AG04450 (cell line): ENCODE results near the gene OS9. TPM values are rescaled to one million over a fixed set of nuclear protein-coding genes. Genes with fewer than 3 reads are reported as not detected.

Experiments
- CTCF ChIA-PET: fragments of 300-600, 350-600 bp; formaldehyde crosslinking; extraction: SDS; loops from one replicate; lab custom pipeline; 2022; ENCODE audit warnings: antibody characterized with exemption, inconsistent platforms; lab: Charles Lee
- POLR2A ChIA-PET: fragments of 350-600 bp; formaldehyde crosslinking; extraction: SDS; loops from one replicate; lab custom pipeline; 2021; ENCODE audit warnings: antibody characterized with exemption, inconsistent platforms; lab: Yijun Ruan, JAX
- DNase-seq: peaks from one replicate; pipeline ENCODE4 v3.0.0-alpha.2; 2011; ENCODE audit warnings: low read depth, low spot score
- H3K27ac ChIP-seq: one replicate; pipeline ENCODE4 v1.5.1; 2012; ENCODE audit warnings: low read depth, low read length, control low read depth
- H3K27me3 ChIP-seq: one replicate; pipeline ENCODE4 v1.6.0; 2012; ENCODE audit warnings: low read length; ENCODE audit not compliant: control insufficient read depth, insufficient read depth
- H3K4me3 ChIP-seq: 2 replicates; pipeline ENCODE4 v1.5.1; 2011; ENCODE audit warnings: mild to moderate bottlenecking, low read depth, low read length, control low read depth
- H3K9me3 ChIP-seq: 2 replicates; pipeline ENCODE4 v1.5.1; 2012; ENCODE audit warnings: low read length; ENCODE audit not compliant: control insufficient read depth, insufficient read depth
- polyA plus RNA-seq: library from polyadenylated mRNA; depleted of rRNA; stranded (reverse); fragments of >200 nt; gene quantifications from 2 replicates; pipeline ENCODE4 v1.2.3, GENCODE V29; 2011
- TF ChIP-seq, protein P1 (sequence below): IDR thresholded peaks from 2 replicates; pipeline ENCODE4 v1.5.1; 2011; ENCODE audit warnings: low read depth, low read length, control low read depth, inconsistent platforms

Gene OS9
- polyA plus RNA-seq, 1 experiment, result 310 TPM

- Histone ChIP-seq H3K9me3 (peaks cover 5% of the 10 kb centered on the region; the same call in 1 of the 2 replicates), H3K27me3 (peaks cover 13% of the 10 kb centered on the region), H3K27ac (peak overlapping the region; percentile 47), H3K4me3 (peak overlapping the region; percentile 92)
- POLR2A ChIA-PET, result interaction anchor here (0.5 to 1.7 kb wide), 2 partner anchors 9 to 26 kb away, joined by 10 to 13 read pairs; no protein-coding TSS in a partner anchor
- no peak for DNase-seq
- TF ChIP-seq, protein P1, sequence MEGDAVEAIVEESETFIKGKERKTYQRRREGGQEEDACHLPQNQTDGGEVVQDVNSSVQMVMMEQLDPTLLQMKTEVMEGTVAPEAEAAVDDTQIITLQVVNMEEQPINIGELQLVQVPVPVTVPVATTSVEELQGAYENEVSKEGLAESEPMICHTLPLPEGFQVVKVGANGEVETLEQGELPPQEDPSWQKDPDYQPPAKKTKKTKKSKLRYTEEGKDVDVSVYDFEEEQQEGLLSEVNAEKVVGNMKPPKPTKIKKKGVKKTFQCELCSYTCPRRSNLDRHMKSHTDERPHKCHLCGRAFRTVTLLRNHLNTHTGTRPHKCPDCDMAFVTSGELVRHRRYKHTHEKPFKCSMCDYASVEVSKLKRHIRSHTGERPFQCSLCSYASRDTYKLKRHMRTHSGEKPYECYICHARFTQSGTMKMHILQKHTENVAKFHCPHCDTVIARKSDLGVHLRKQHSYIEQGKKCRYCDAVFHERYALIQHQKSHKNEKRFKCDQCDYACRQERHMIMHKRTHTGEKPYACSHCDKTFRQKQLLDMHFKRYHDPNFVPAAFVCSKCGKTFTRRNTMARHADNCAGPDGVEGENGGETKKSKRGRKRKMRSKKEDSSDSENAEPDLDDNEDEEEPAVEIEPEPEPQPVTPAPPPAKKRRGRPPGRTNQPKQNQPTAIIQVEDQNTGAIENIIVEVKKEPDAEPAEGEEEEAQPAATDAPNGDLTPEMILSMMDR, result peak; percentile 51
- CTCF ChIA-PET, result interaction anchor here (0.6 to 2.4 kb wide), 12 partner anchors 8 to 169 kb away, joined by 3 to 19 read pairs (median 6); partner anchors contain the start of genes PIP4K2C and TSPAN31
These were observed 33.2 kb downstream of the OS9 start for GRCh38 chr12:57726884-57727757.

GRCh38 chr12:57727758-57728395, 33.9 kb downstream of the OS9 start:
- H3K4me3 ChIP-seq, result no peak overlapping the region
- H3K27ac ChIP-seq, result no peak overlapping the region
- ChIA-PET POLR2A (no interaction called here), CTCF (no interaction called here)
- peaks cover 5% of the 10 kb centered on the region; the same call in 1 of the 2 replicates for H3K9me3 ChIP-seq
- TF ChIP-seq, protein P1, result no peak
- DNase-seq, result no peak
- H3K27me3 ChIP-seq, result peaks cover 20% of the 10 kb centered on the region

DNA sequence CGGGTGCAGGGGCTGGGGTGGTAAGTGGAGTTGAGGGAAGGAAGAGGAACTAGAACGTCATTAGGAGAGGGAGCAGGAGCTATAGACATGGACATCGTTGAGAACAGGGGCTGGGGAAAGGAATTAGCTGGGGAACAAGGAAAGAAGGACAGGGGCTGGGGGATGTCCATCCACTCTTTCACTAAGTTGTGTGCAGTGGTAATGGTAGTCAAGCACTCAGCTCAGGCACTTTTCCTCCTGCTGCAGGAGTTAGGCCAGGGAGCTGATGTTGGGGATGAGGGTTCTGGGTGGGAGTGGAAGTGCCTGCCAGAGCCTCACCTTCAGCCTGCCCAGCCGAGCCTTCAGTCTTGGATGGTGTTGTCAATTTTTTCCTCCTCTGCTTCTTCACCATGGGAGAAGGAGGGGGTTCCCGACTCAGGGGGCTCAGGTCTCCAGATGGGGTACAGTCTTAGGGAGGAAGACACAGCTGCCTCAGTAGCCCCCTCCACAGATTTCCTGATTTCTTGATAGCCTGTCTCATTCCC, 35.5 kb downstream of the OS9 start:
- peaks cover 5% of the 10 kb centered on the region; the same call in 1 of the 2 replicates for H3K9me3 ChIP-seq
- ChIA-PET CTCF (no interaction called here), POLR2A (interaction anchor here (1.3 kb wide), 1 partner anchor 15 kb away, joined by 7 read pairs; the partner anchor contains the start of gene TSPAN31)
- DNase-seq, result no peak
- TF ChIP-seq, protein P1, result no peak
- no peak overlapping the region for H3K27ac ChIP-seq
- no peak overlapping the region for H3K4me3 ChIP-seq
- H3K27me3 ChIP-seq, result peaks cover 34% of the 10 kb centered on the region

GRCh38 chr12:57730336-57731067, 36.6 kb downstream of the OS9 start:
- H3K27ac ChIP-seq, result no peak overlapping the region
- ChIA-PET POLR2A (no interaction called here), CTCF (no interaction called here)
- H3K9me3 ChIP-seq, result peaks cover 5% of the 10 kb centered on the region; the same call in 1 of the 2 replicates
- no peak for DNase-seq
- TF ChIP-seq, protein P1, result no peak
- no peak overlapping the region for H3K4me3 ChIP-seq
- peaks cover 45% of the 10 kb centered on the region for H3K27me3 ChIP-seq
